Measurements from ENCODE around the gene TMEM156. TPM values are rescaled to one million over a fixed set of nuclear protein-coding genes. Genes with fewer than 3 reads are reported as not detected.

TMEM156 gene, protein sequence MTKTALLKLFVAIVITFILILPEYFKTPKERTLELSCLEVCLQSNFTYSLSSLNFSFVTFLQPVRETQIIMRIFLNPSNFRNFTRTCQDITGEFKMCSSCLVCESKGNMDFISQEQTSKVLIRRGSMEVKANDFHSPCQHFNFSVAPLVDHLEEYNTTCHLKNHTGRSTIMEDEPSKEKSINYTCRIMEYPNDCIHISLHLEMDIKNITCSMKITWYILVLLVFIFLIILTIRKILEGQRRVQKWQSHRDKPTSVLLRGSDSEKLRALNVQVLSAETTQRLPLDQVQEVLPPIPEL
- 152 TPM for polyA plus RNA-seq

DNA sequence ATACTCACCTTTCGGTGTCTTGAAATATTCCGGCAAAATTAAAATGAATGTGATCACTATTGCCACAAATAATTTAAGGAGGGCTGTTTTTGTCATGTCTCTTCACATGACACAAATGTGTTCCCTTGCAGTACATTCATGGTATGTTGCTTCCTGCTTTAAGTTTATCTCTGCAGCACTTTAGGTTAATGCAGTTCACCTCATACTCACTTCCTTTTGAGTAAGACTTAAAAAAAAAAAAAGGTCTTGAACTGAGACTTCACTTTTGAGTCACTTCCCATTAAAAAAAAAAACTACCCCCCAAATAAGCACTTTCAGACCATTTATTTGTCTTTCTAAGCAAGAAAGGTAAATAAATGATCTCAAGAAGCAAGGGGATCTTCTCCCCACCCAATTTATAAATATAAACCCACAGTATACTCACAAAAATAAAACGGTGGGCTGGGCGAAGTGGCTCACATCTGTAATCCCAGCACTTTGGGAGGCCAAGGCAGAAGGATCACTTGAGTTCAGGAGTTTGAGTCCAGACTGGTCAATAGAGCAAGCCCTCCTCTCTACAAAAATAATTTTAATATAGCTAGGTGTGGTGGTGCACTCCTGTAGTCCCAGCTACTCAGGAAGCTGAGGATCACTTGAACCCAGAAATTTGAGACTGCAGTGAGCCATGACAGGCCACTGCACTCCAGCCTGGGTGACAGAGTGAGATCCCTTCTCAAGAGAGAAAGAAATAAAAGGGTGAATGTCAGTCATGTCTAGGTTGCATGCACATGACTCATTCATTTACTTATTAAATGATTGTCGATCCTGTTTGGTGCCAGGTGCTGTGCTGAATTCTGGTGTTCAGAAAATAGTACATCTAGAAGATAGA is at the start of gene TMEM156:
TSS of gene TMEM156 (minus strand) at position 192 of the 868 bp plus-strand sequence. CDS start at position 96, 96 bp downstream.
- Mint-ChIP-seq H3K9me3 (no peaks in the 10 kb centered on the region), H3K4me1 (peaks cover 23 to 37% (median 33%) of the 10 kb centered on the region in 3 donors), H3K27me3 (no peaks in the 10 kb centered on the region), H3K36me3 (peaks cover 2% of the 10 kb centered on the region), H3K27ac (peak within 1 kb of the TSS; percentile 90 to 92 (median 91)), H3K4me3 (peak within 1 kb of the TSS; percentile 91 to 95 (median 94))

DNA sequence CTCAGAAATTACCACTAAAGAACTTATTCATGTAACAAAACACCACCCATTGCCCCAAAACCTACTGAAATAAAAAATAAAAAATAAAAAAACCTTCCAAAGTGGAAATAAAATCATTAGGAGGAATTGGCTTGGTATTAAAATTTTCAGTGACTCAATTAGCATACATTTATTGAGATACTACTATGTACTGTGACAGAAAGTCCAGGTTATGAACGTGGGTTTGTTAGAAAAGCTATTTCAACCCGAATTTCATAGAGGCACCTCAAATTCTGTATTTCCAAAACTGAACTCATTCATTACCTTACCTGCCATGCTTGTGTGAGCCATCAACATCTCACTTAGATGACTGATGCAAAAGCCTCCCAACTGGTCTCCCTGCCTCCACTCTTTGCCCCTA is 46.6 kb upstream of the TMEM156 start:
- peaks cover 17% of the 10 kb centered on the region for H3K36me3 Mint-ChIP-seq
- H3K27me3 Mint-ChIP-seq, result no peaks in the 10 kb centered on the region
- H3K4me3 Mint-ChIP-seq, result no peak overlapping the region
- H3K27ac Mint-ChIP-seq, result no peak overlapping the region
- H3K9me3 Mint-ChIP-seq, result no peaks in the 10 kb centered on the region
- H3K4me1 Mint-ChIP-seq, result peaks cover 5% of the 10 kb centered on the region in 3 donors

DNA sequence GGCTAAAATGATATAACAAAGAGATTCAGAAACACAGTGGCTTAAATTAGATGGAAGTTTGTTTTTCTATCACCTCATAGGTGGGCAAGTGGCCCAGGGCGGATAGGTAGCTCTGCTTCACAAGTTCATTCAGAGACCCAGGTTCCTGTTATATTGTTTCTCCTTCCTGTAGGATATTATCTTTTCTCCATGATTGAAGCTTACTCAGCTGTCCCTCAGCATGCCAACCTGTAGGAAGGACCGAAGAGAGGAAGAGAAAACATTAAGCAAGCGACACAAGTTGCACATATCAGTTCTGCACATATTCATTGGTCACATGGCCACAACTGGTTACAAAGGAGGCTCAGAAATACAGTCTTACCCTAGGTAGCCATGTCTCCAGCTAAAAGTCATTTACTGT is 36.7 kb upstream of the TMEM156 start:
- no peak overlapping the region for H3K4me3 Mint-ChIP-seq
- H3K27ac Mint-ChIP-seq, result no peak overlapping the region
- H3K9me3 Mint-ChIP-seq, result no peaks in the 10 kb centered on the region
- peaks cover 6 to 34% (median 28%) of the 10 kb centered on the region in 3 donors for H3K4me1 Mint-ChIP-seq
- H3K27me3 Mint-ChIP-seq, result no peaks in the 10 kb centered on the region
- H3K36me3 Mint-ChIP-seq, result peaks cover 3% of the 10 kb centered on the region

DNA sequence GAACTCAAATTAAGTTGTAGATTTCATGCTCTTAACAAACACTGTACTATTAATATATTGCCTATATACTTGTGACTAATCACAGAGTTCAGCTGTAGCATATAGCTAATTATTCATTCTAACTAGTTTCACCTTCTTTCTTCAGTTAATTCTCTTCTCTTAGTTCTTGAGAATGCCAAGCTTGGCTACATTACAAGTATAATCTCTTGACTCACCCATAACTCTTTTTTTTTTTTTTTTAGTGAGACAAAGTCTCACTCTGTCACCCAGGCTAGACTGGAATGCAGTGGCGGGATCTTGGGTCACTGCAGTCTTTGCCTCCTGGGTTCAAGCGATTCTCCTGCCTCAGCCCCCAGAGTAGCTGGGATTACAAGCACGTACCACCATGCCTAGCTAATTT is 35.2 kb upstream of the TMEM156 start:
- H3K4me1 Mint-ChIP-seq, result peaks cover 13 to 42% (median 30%) of the 10 kb centered on the region in 3 donors
- H3K27me3 Mint-ChIP-seq, result no peaks in the 10 kb centered on the region
- no peak overlapping the region for H3K4me3 Mint-ChIP-seq
- no peak overlapping the region for H3K27ac Mint-ChIP-seq
- peaks cover 3% of the 10 kb centered on the region for H3K36me3 Mint-ChIP-seq
- no peaks in the 10 kb centered on the region for H3K9me3 Mint-ChIP-seq

DNA sequence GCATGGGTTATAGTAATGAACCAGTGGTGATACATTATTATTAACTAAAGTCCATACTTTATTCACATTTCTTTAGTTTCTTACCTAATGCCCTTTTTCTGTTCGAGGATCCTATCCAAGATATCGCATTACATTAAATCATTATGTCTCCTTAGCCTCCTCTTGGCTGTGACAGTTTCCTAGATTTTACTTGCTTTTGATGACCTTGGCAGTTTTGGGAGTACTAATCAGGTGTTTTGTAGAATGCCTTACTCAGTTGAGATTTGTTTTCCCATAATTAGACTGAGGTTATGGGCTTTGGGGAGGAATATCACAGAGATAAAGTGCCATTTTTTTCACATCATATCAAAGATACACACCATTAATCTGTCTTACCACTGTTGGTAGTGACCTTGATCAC is 34.8 kb upstream of the TMEM156 start:
- peaks cover 17 to 43% (median 32%) of the 10 kb centered on the region in 3 donors for H3K4me1 Mint-ChIP-seq
- no peaks in the 10 kb centered on the region for H3K9me3 Mint-ChIP-seq
- no peaks in the 10 kb centered on the region for H3K27me3 Mint-ChIP-seq
- H3K36me3 Mint-ChIP-seq, result peaks cover 5% of the 10 kb centered on the region
- H3K27ac Mint-ChIP-seq, result no peak overlapping the region
- H3K4me3 Mint-ChIP-seq, result no peak overlapping the region

DNA sequence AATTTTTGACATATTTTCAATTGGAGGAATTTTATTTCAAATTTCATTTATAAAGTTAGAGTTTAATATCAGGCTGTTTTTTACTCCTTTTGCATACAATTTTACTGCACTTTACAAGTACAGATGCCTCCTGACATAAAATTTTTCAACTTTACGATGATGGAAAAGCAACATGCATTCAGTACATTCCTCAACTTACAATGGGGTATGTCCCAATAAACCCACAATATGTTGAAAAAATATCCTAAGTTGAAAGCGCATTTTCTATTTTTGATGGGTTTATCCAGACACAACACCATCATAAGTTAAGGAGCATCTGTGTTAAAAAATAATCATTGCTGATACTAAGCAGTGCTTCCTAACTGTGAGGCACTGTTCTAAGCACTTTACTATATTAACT is 34.2 kb upstream of the TMEM156 start:
- Mint-ChIP-seq H3K27me3 (no peaks in the 10 kb centered on the region), H3K9me3 (no peaks in the 10 kb centered on the region), H3K27ac (no peak overlapping the region), H3K4me1 (peaks cover 23 to 44% (median 38%) of the 10 kb centered on the region in 3 donors), H3K4me3 (no peak overlapping the region), H3K36me3 (peaks cover 5% of the 10 kb centered on the region)

DNA sequence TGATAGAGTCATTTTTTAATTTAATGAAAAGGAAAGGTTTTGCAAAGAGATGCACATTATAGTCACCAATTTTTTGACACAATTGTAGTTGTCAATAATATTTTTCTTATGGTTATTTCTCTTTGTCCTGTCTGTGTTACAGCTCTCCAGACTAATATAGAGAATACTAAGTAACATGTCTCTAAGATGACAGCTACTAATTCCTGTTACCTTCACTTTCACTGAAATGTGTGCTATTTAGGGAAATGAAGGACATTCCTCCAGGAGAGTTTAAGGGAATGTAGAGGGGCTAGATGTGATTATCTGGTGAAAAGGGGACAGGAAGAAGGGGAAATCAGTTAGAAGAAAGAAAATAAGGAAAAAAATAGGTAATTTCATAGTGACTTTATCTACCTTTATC is 31.2 kb upstream of the TMEM156 start:
- no peaks in the 10 kb centered on the region for H3K9me3 Mint-ChIP-seq
- no peak overlapping the region for H3K4me3 Mint-ChIP-seq
- no peak overlapping the region for H3K27ac Mint-ChIP-seq
- no peaks in the 10 kb centered on the region for H3K27me3 Mint-ChIP-seq
- peaks cover 2% of the 10 kb centered on the region for H3K36me3 Mint-ChIP-seq
- peaks cover 27 to 41% (median 37%) of the 10 kb centered on the region in 3 donors for H3K4me1 Mint-ChIP-seq

DNA sequence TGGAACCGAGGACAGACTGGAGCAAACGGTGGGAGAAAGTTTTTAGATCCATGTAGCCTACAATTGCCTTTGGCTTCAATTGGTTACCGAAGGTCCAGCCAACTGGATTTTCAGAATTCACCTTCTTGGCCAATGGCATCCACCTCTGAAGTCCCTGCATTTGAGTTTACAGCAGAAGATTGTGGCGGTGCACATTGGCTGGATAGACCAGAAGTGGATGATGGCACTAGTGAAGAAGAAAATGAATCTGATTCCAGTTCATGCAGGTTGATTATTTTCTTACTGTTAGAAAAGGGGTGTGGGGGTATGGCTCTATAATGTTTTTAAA is 30.5 kb upstream of the TMEM156 start:
- peak overlapping the region in 2 of 4 donors; percentile 69 to 78 for H3K4me3 Mint-ChIP-seq

DNA sequence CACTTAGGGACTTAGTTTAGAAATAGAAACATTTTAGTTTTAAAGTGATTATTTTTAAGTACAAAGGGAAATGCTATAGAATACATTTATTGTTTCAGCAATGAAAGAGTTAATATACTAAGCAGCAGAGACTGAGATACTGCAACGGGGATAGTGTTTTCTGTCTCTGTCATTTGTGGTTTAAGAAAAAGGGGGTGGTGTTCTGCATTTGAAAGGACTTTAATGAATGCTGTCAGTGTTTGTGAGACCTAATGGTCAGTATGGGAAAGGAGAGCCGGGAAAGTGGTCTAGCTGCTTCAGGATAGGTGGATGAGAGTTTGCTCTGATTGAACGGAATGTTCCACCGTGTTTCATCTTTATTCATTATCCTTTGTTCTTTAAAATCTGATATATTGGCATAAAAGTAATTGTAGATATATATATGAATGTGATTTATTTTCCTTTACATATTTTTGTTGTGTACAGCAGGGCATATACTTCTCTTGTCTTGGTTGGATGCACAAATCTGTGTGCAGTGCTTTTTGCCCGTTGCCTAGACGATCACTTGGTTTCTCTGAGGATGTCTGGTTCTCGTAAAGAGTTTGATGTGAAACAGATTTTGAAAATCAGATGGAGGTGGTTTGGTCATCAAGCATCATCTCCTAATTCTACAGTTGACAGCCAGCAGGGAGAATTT is 30.0 kb upstream of the TMEM156 start, which contains the start of gene KLHL5:
TSS of gene KLHL5 (plus strand) at position 139 of the 676 bp plus-strand sequence. CDS start at position 560, 421 bp downstream.
- Mint-ChIP-seq H3K36me3 (peaks cover 2% of the 10 kb centered on the region), H3K27ac (no peak within 1 kb of the TSS), H3K9me3 (no peaks in the 10 kb centered on the region), H3K27me3 (no peaks in the 10 kb centered on the region), H3K4me3 (peak within 1 kb of the TSS in 2 of 4 donors; percentile 69 to 78), H3K4me1 (peaks cover 29 to 37% (median 32%) of the 10 kb centered on the region in 3 donors)

More for the DNA sequence above, 30.5 kb upstream of the TMEM156 start:
- Mint-ChIP-seq H3K9me3 (no peaks in the 10 kb centered on the region), H3K27me3 (no peaks in the 10 kb centered on the region), H3K4me1 (peaks cover 27 to 36% (median 32%) of the 10 kb centered on the region in 3 donors), H3K27ac (no peak overlapping the region), H3K36me3 (peaks cover 2% of the 10 kb centered on the region)

DNA sequence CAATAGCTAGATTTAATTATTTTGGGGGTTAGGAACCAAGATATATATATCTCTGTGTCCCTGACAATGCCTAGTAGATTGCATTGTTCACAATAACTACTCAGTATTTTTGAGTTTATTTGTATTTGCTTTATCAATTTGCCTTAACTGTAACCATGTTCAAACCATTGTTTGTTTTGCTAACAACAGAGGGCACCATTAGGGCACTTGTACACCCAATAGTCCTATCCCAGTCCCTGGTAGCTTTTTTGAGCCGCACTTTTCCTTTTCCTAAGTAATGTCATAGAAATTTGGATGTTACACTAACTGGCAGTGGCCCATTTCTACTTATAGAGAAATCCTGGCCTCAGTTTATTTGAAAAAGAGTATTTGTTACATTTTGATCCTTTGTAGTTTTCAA is 29.2 kb upstream of the TMEM156 start:
- peaks cover 33 to 40% (median 34%) of the 10 kb centered on the region in 3 donors for H3K4me1 Mint-ChIP-seq
- H3K27ac Mint-ChIP-seq, result no peak overlapping the region
- H3K36me3 Mint-ChIP-seq, result peaks cover 6% of the 10 kb centered on the region
- H3K4me3 Mint-ChIP-seq, result no peak overlapping the region
- no peaks in the 10 kb centered on the region for H3K27me3 Mint-ChIP-seq
- no peaks in the 10 kb centered on the region for H3K9me3 Mint-ChIP-seq

DNA sequence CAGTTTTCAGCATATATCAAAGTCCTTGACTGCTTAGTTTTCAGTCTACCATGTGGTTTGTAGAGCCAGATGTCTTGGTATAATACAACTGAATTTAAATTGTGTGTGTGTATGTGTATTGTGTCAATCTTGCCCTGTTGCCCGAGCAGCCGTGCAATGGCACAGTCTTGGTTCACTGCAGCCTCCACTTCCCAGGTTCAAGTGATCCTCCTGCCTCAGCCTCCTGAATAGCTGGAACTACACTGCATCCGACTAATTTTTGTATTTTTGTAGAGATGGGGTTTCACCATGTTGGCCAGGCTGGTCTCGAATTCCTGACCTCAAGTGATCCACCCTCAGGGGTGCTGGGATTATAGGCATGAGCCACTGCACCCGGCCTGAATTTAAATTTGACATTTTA is 23.8 kb upstream of the TMEM156 start:
- no peak overlapping the region for H3K4me3 Mint-ChIP-seq
- peaks cover 37 to 53% (median 46%) of the 10 kb centered on the region in 3 donors for H3K4me1 Mint-ChIP-seq
- H3K9me3 Mint-ChIP-seq, result no peaks in the 10 kb centered on the region
- peaks cover 9% of the 10 kb centered on the region for H3K36me3 Mint-ChIP-seq
- no peaks in the 10 kb centered on the region for H3K27me3 Mint-ChIP-seq
- no peak overlapping the region for H3K27ac Mint-ChIP-seq

DNA sequence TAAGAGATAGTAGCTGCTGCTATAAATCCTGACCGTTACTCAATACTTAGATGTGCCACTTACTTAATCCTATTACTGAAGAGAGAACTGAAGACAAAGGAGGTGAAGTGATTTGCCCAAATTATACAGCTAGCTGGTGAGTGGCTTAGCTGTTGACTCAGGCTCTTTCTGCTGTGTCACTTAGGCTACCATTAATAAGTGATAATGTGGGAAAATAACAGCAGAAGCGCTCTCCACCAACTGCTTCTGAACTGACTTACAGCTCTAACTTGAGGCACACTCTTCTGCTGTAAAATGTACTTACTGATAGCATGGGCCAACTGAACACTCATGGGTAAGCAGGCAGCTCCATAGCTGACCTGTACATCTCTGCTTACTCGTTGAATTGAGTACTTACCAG is 22.3 kb upstream of the TMEM156 start:
- peaks cover 9% of the 10 kb centered on the region for H3K36me3 Mint-ChIP-seq
- no peaks in the 10 kb centered on the region for H3K27me3 Mint-ChIP-seq
- H3K9me3 Mint-ChIP-seq, result no peaks in the 10 kb centered on the region
- H3K27ac Mint-ChIP-seq, result no peak overlapping the region
- H3K4me1 Mint-ChIP-seq, result peaks cover 35 to 54% (median 43%) of the 10 kb centered on the region in 3 donors
- H3K4me3 Mint-ChIP-seq, result no peak overlapping the region

DNA sequence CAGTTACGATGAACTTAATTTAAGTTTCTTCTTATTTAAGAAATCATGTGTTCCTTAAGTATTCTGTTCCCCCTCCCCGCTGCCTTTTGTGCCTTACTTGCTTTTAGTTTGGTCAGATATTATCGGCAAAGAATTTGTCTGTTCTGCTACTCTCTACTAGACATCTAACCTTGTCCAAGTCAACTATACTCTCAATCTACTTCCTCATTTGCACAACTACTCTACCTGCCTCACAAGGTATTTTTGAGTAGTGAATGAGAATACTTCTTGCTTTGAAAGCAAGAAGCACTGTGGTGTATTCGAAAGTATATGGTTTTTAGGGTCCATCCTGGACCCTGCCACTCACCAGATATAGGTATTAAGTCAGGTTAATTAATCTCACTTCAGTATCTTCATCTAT is 21.8 kb upstream of the TMEM156 start:
- Mint-ChIP-seq H3K4me1 (peaks cover 36 to 54% (median 43%) of the 10 kb centered on the region in 3 donors), H3K36me3 (peaks cover 9% of the 10 kb centered on the region), H3K27me3 (no peaks in the 10 kb centered on the region), H3K9me3 (no peaks in the 10 kb centered on the region), H3K4me3 (peak overlapping the region in 1 of 4 donors; percentile 10), H3K27ac (peak overlapping the region in 2 of 3 donors; percentile 8 to 61)

DNA sequence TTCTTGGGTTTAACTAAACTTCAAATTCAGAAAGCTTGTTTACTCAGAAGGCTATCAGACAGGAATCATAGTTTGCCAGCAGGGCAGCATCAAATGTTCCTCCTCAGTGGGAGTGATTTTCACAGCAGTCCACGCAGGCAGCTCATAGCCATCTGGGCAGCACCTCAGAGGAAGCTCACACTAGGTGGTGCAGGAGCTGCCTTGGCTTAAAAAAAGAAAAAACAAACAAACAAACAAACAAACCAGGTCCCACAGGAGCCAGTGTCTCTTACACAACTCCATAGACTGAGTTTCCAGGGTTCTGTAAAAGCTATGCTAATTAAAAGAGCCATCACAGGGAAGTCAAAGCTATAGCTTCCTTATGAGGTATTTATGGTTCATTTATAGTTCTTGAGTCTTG is 19.3 kb upstream of the TMEM156 start:
- H3K9me3 Mint-ChIP-seq, result no peaks in the 10 kb centered on the region
- H3K27ac Mint-ChIP-seq, result peak overlapping the region in 1 of 3 donors; percentile 75
- H3K27me3 Mint-ChIP-seq, result no peaks in the 10 kb centered on the region
- H3K4me1 Mint-ChIP-seq, result peaks cover 52 to 61% (median 56%) of the 10 kb centered on the region in 3 donors
- H3K36me3 Mint-ChIP-seq, result peaks cover 6% of the 10 kb centered on the region
- H3K4me3 Mint-ChIP-seq, result no peak overlapping the region

DNA sequence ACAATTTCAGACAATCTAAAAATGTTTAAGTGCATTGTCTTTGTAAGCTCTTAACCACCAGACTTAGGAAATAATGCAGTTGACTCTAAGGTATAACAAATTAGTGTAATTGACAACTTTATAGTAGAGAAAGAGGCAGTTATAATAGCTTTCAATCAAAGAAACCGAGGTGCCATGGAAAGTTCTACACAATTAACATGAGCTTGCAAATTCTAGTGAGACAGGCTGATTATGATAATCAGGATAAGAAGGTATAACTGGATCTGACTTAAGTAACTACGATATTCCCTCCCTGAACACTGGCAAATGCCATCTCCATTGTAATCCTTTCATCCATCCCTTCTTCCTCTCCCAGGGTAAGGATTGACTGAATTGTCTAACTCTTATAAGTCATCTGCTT is 18.4 kb upstream of the TMEM156 start:
- H3K27me3 Mint-ChIP-seq, result no peaks in the 10 kb centered on the region
- H3K4me1 Mint-ChIP-seq, result peaks cover 56 to 67% (median 59%) of the 10 kb centered on the region in 3 donors
- H3K9me3 Mint-ChIP-seq, result no peaks in the 10 kb centered on the region
- H3K4me3 Mint-ChIP-seq, result no peak overlapping the region
- H3K36me3 Mint-ChIP-seq, result peaks cover 2% of the 10 kb centered on the region
- peak overlapping the region in 2 of 3 donors; percentile 5 to 36 for H3K27ac Mint-ChIP-seq
